Activated naive CD4-positive, alpha-beta T cell treated with anti-CD3 and anti-CD28 coated beads for 36 hours (primary cell): ENCODE data around the gene NAV2. TPM values are rescaled to one million over a fixed set of nuclear protein-coding genes. Genes with fewer than 3 reads are reported as not detected.
"Not testable (repeated sequence)": the region's sequence is repeated elsewhere in the genome, so short reads cannot be mapped to it uniquely, and the experiment has no call there.

Experiments used
- CTCF ChIA-PET: fragments of 350-600 bp; sonication (Branson Sonifier 250); formaldehyde crosslinking; loops from one replicate; lab custom pipeline; 2021; ENCODE audit warnings: antibody characterized with exemption; lab: Charles Lee
- DNase-seq: peaks from one replicate; pipeline ENCODE4 v3.0.0-alpha.2; 2020
- H3K27ac Mint-ChIP-seq: one replicate; pipeline ENCODE4 v1.8.0; 2021; ENCODE audit warnings: mild to moderate bottlenecking, mixed read lengths
- H3K27me3 Mint-ChIP-seq: one replicate; pipeline ENCODE4 v1.8.0; 2021; ENCODE audit warnings: low read depth, mixed read lengths
- H3K36me3 Mint-ChIP-seq: one replicate; pipeline ENCODE4 v1.8.0; 2021; ENCODE audit warnings: low read depth, mixed read lengths
- H3K4me1 Mint-ChIP-seq: one replicate; pipeline ENCODE4 v1.8.0; 2021; ENCODE audit warnings: low read depth, mixed read lengths
- H3K4me3 Mint-ChIP-seq: one replicate; pipeline ENCODE4 v1.8.0; 2021; ENCODE audit warnings: mild to moderate bottlenecking, moderate library complexity, mixed read lengths
- H3K9me3 Mint-ChIP-seq: one replicate; pipeline ENCODE4 v1.8.0; 2021; ENCODE audit warnings: mixed read lengths
- intact Hi-C: fragments of 100-400 bp; cut with micrococcal nuclease; formaldehyde crosslinking; loops from one replicate; pipeline ENCODE4 v1.15.1; 2023
- total RNA-seq, 2 experiments: library from RNA; stranded (reverse); gene quantifications; one replicate each; pipeline ENCODE4 v1.2.3, GENCODE V29; 2021

NAV2 gene
- total RNA-seq, 2 experiments from 2014 or later, result 0.20 to 0.41 TPM

GRCh38 chr11:19892387-19892786, 179.8 kb downstream of the NAV2 start:
- peaks cover 9% of the 10 kb centered on the region for H3K27me3 Mint-ChIP-seq
- H3K9me3 Mint-ChIP-seq, result no peaks in the 10 kb centered on the region
- no peak overlapping the region for H3K27ac Mint-ChIP-seq
- no peaks in the 10 kb centered on the region for H3K4me1 Mint-ChIP-seq
- intact Hi-C loops, result no loop called here
- DNase-seq, result no peak
- H3K4me3 Mint-ChIP-seq, result no peak overlapping the region
- H3K36me3 Mint-ChIP-seq, result no peaks in the 10 kb centered on the region
- CTCF ChIA-PET, result interaction anchor here (0.6 kb wide), 1 partner anchor 822 kb away, joined by 11 read pairs; no protein-coding TSS in a partner anchor

DNA sequence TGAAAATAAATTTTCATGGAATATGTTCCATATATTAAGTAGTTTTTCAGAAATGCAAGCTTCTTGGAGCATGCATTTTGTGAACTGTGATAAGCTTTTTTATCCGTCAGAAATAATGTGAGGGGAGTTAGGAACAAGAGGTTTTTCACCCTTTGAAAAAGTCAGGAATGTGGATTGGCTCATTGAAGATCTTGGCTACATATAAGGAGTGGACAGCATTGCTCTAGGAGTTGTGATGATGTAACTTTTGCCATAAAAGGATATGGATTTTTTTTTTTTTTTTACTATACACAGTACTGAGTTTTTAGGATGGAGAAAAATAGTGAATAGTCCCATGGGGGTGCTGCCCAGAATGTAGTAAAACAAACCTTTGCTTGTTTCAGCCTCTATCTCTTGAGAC, 180.2 kb downstream of the NAV2 start:
- Mint-ChIP-seq H3K4me3 (no peak overlapping the region), H3K36me3 (no peaks in the 10 kb centered on the region), H3K9me3 (no peaks in the 10 kb centered on the region), H3K27me3 (peaks cover 9% of the 10 kb centered on the region), H3K4me1 (no peaks in the 10 kb centered on the region), H3K27ac (no peak overlapping the region)
- CTCF ChIA-PET, result interaction anchor here (0.6 kb wide), 1 partner anchor 822 kb away, joined by 11 read pairs; no protein-coding TSS in a partner anchor
- intact Hi-C loops, result no loop called here
- no peak for DNase-seq

GRCh38 chr11:19894404-19894803, 181.8 kb downstream of the NAV2 start:
- Mint-ChIP-seq H3K4me3 (no peak overlapping the region), H3K4me1 (no peaks in the 10 kb centered on the region), H3K9me3 (no peaks in the 10 kb centered on the region), H3K27me3 (peaks cover 6% of the 10 kb centered on the region), H3K27ac (no peak overlapping the region), H3K36me3 (no peaks in the 10 kb centered on the region)
- intact Hi-C loops, result no loop called here
- DNase-seq, result no peak
- CTCF ChIA-PET, result no interaction called here

- H3K27ac Mint-ChIP-seq, H3K27me3 Mint-ChIP-seq, DNase-seq, H3K4me3 Mint-ChIP-seq, H3K36me3 Mint-ChIP-seq, intact Hi-C loops, H3K9me3 Mint-ChIP-seq, CTCF ChIA-PET, H3K4me1 Mint-ChIP-seq: not testable (repeated sequence)
These were observed 182.4 kb downstream of the NAV2 start for GRCh38 chr11:19895037-19895436.

DNA sequence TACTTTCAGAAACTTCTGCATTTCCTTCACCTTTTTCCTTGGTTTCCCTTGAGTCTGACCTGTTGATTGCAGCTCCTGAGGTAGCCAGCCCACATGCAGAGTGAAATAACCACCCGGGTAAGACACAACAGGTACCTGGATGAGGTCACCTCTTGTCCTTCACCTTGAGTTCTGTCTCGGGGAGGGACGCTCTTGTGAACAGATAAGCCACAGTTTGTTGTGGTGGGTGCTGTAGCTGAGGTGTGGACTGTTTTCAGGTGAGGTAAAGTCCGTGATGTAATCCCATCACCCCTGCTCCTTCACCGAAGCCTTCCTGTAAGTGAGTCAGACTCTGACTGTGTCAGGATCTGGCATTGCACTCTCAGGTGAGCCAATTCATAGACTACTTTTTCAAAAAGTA, 183.1 kb downstream of the NAV2 start:
- intact Hi-C loops, result no loop called here
- DNase-seq, result no peak
- Mint-ChIP-seq H3K27me3 (peaks cover 4% of the 10 kb centered on the region), H3K4me1 (no peaks in the 10 kb centered on the region), H3K4me3 (no peak overlapping the region), H3K36me3 (no peaks in the 10 kb centered on the region), H3K9me3 (no peaks in the 10 kb centered on the region), H3K27ac (no peak overlapping the region)
- CTCF ChIA-PET, result no interaction called here

DNA sequence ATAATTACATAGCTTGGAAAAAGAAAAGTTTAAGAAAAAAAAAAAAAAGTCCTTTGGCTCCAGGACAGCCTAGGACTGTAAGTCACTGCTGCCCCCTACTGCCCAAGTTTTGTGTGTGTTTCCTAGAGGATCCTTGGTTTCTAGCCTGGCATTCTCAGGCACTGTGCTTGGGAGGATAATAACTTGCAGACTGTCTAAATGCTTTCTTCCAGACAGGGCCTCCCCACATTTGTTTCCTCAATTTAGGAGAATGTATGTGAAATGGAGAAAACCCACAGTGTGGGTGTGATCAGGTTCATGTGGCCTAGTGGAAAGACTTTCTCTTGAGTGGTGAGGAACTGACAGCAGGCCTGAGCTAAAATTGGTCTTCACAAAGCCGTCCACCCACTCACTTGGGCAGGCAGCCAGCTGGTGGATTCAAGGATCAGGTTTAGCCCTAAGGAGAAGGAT, 191.0 kb downstream of the NAV2 start:
- Mint-ChIP-seq H3K4me3 (no peak overlapping the region), H3K36me3 (no peaks in the 10 kb centered on the region), H3K9me3 (no peaks in the 10 kb centered on the region), H3K4me1 (no peaks in the 10 kb centered on the region), H3K27me3 (no peaks in the 10 kb centered on the region), H3K27ac (no peak overlapping the region)
- CTCF ChIA-PET, result interaction anchor here (0.6 to 5.8 kb wide), 16 partner anchors 13 to 830 kb away, joined by 3 to 33 read pairs (median 4); no protein-coding TSS in a partner anchor
- DNase-seq, result peak; percentile 76
- intact Hi-C loops, result loop anchor here (1.0 to 5.0 kb wide), 5 partner anchors 96 to 831 kb away; no protein-coding TSS in a partner anchor

GRCh38 chr11:19905280-19905853, 192.7 kb downstream of the NAV2 start:
- no peak overlapping the region for H3K27ac Mint-ChIP-seq
- no peaks in the 10 kb centered on the region for H3K9me3 Mint-ChIP-seq
- intact Hi-C loops, result loop anchor here (1.0 kb wide), 1 partner anchor 227 kb away; no protein-coding TSS in a partner anchor
- no peaks in the 10 kb centered on the region for H3K4me1 Mint-ChIP-seq
- no peak overlapping the region for H3K4me3 Mint-ChIP-seq
- DNase-seq, result no peak
- CTCF ChIA-PET, result interaction anchor here (1.1 to 5.8 kb wide), 3 partner anchors 9 to 342 kb away, joined by 4 to 33 read pairs (median 4); no protein-coding TSS in a partner anchor
- no peaks in the 10 kb centered on the region for H3K36me3 Mint-ChIP-seq
- H3K27me3 Mint-ChIP-seq, result no peaks in the 10 kb centered on the region

- Mint-ChIP-seq H3K4me3 (no peak overlapping the region), H3K27ac (no peak overlapping the region), H3K36me3 (no peaks in the 10 kb centered on the region), H3K4me1 (no peaks in the 10 kb centered on the region), H3K9me3 (no peaks in the 10 kb centered on the region), H3K27me3 (no peaks in the 10 kb centered on the region)
- CTCF ChIA-PET, result interaction anchor here (1.2 to 5.8 kb wide), 3 partner anchors 207 to 343 kb away, joined by 4 to 33 read pairs (median 4); no protein-coding TSS in a partner anchor
- intact Hi-C loops, result no loop called here
- DNase-seq, result no peak
These were observed 193.5 kb downstream of the NAV2 start for GRCh38 chr11:19906126-19906525.

DNA sequence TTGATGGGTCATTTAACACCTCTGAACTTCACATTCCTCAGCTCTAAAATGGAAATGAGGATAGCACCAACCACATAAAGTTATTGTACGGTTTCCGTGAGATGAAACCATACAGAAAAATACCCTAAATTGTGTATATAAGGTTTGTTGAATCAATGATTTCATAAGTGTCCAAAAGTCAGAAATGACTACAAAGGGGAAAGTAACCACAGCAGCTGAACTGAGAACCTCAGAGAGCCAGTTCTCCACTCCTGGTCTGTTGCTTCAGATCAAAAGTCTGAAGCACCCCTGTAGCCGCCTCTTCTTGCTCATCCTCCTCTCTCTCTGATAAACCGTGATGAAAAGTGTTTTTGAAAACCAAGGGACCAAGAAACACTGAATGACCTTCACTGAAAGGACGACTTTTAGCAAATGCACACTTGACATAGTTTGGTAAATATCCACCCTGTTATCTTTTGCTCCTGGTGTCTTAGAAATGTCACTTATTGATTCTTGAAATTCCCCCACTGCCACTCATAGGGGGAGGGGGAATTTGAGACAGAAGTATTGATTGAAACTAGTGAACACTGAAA, 194.5 kb downstream of the NAV2 start:
- H3K27ac Mint-ChIP-seq, result no peak overlapping the region
- no peaks in the 10 kb centered on the region for H3K27me3 Mint-ChIP-seq
- intact Hi-C loops, result no loop called here
- no peaks in the 10 kb centered on the region for H3K4me1 Mint-ChIP-seq
- CTCF ChIA-PET, result interaction anchor here (1.2 to 5.8 kb wide), 2 partner anchors 206 to 344 kb away, joined by 4 to 33 read pairs; no protein-coding TSS in a partner anchor
- no peak overlapping the region for H3K4me3 Mint-ChIP-seq
- H3K9me3 Mint-ChIP-seq, result no peaks in the 10 kb centered on the region
- no peak for DNase-seq
- H3K36me3 Mint-ChIP-seq, result no peaks in the 10 kb centered on the region

- H3K4me3 Mint-ChIP-seq, result no peak overlapping the region
- intact Hi-C loops, result no loop called here
- no peak overlapping the region for H3K27ac Mint-ChIP-seq
- no peaks in the 10 kb centered on the region for H3K4me1 Mint-ChIP-seq
- no peak for DNase-seq
- H3K36me3 Mint-ChIP-seq, result no peaks in the 10 kb centered on the region
- no peaks in the 10 kb centered on the region for H3K9me3 Mint-ChIP-seq
- CTCF ChIA-PET, result interaction anchor here (0.6 kb wide), 1 partner anchor 28 kb away, joined by 6 read pairs; no protein-coding TSS in a partner anchor
- no peaks in the 10 kb centered on the region for H3K27me3 Mint-ChIP-seq
These were observed 195.2 kb downstream of the NAV2 start for GRCh38 chr11:19907839-19908238.

DNA sequence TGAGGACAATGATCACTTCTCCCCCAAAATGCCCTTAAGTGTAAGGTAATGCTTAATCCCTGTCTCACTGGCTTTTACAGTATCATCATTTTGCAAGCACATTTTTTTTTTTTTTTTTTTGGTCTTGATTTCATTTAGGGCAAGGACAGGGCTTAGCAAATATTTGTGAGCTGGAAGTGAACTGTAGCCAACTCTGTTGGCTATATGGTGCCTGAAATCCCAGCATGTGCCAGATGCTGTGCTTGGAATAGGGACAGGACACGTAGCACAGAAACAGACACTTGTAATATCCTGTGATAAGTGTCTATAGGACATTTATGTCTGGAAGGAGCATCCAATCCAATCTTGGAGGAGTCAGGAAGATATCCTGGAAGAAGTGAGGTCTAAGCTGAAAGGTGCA, 198.3 kb downstream of the NAV2 start:
- CTCF ChIA-PET, result interaction anchor here (1.0 kb wide), 2 partner anchors 40 to 353 kb away, joined by 3 to 5 read pairs; no protein-coding TSS in a partner anchor
- Mint-ChIP-seq H3K27ac (no peak overlapping the region), H3K9me3 (no peaks in the 10 kb centered on the region), H3K4me1 (no peaks in the 10 kb centered on the region), H3K4me3 (no peak overlapping the region), H3K27me3 (peaks cover 3% of the 10 kb centered on the region), H3K36me3 (no peaks in the 10 kb centered on the region)
- intact Hi-C loops, result no loop called here
- no peak for DNase-seq

- Mint-ChIP-seq H3K9me3 (no peaks in the 10 kb centered on the region), H3K36me3 (no peaks in the 10 kb centered on the region)
- CTCF ChIA-PET, result interaction anchor here (0.6 to 1.0 kb wide), 2 partner anchors 39 to 649 kb away, joined by 3 to 5 read pairs; no protein-coding TSS in a partner anchor
These were observed 199.7 kb downstream of the NAV2 start for GRCh38 chr11:19912115-19912957.

More at GRCh38 chr11:19912115-19912957, 199.7 kb downstream of the NAV2 start:
- H3K4me1 Mint-ChIP-seq, result no peaks in the 10 kb centered on the region
- no peak overlapping the region for H3K27ac Mint-ChIP-seq
- H3K4me3 Mint-ChIP-seq, result no peak overlapping the region
- intact Hi-C loops, result no loop called here
- no peak for DNase-seq
- H3K27me3 Mint-ChIP-seq, result peaks cover 6% of the 10 kb centered on the region
